NCI-H1694 treated with DMSO at 0.1 percent for 48 hours (cell line): ENCODE results near the gene ISCU.
"Not testable (repeated sequence)": the region's sequence is repeated elsewhere in the genome, so short reads cannot be mapped to it uniquely, and the experiment has no call there.

ENCODE experiments used
- DNase-seq: peaks from one replicate; lab custom pipeline; 2025; lab: John Stamatoyannopoulos, UW

Gene ISCU

GRCh38 chr12:108618079-108618952, 55.9 kb downstream of the ISCU start:
- peak; percentile 48 for DNase-seq

GRCh38 chr12:108618953-108619274, 56.5 kb downstream of the ISCU start:
- not testable (repeated sequence) for DNase-seq
